Brain microvascular endothelial cell (primary cell): Measurements from ENCODE around the gene MICAL2.

Experiments used
- DNase-seq: peaks from one replicate; pipeline ENCODE4 v3.0.0-alpha.2; 2020
- H3K27ac ChIP-seq: fragments of 250-450 bp; sonication (Bioruptor Pico); 2 replicates; pipeline ENCODE4 v1.5.1; 2020; ENCODE audit warnings: mild to moderate bottlenecking, moderate library complexity
- H3K27me3 ChIP-seq: fragments of 250-450 bp; sonication (Bioruptor Pico); replicated peaks from 2 replicates; pipeline ENCODE4 v1.5.1; 2020; ENCODE audit warnings: mild to moderate bottlenecking
- H3K36me3 ChIP-seq: fragments of 250-450 bp; sonication (Bioruptor Pico); replicated peaks from 2 replicates; pipeline ENCODE4 v1.5.1; 2020; ENCODE audit warnings: mild to moderate bottlenecking
- H3K4me3 ChIP-seq: 2 replicates; pipeline ENCODE4 v1.5.1; 2011; ENCODE audit warnings: low read depth, mild to moderate bottlenecking, control low read depth, low read length, moderate library complexity
- in situ Hi-C: cut with HindIII; loops from 2 replicates; pipeline ENCODE4 v1.10.0; 2017; ENCODE audit warnings: low sequenced_read_pairs, low pct_ligation_motif_present
- TF ChIP-seq, protein P1 (sequence below): IDR thresholded peaks from 2 replicates; pipeline ENCODE4 v1.5.1; 2011; ENCODE audit warnings: low read depth, mild to moderate bottlenecking, moderate library complexity, low read length, control low read depth, inconsistent platforms; ENCODE audit errors: missing control alignments

MICAL2 gene

DNA sequence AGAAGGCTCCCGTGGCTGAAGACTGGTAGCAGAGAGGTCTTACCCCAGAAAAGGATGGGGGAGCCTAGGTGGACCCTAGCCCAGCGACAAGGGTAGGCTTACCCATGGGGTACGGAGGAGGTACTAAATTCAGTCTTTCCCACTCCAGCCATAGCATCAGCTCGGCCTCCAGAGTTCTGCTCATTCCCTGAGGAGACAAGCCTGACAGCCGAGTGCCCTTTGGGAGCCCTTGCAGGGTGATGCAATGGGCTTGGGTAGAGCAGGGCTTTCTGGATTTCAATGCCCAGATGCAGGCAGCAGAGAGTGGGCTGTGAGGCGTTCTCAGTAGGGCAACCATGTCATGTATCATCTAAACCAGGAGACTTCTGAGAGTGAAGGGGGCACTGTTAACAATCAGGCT, 124.7 kb downstream of the MICAL2 start:
- H3K27me3 ChIP-seq, result no peaks in the 10 kb centered on the region
- TF ChIP-seq, protein P1, sequence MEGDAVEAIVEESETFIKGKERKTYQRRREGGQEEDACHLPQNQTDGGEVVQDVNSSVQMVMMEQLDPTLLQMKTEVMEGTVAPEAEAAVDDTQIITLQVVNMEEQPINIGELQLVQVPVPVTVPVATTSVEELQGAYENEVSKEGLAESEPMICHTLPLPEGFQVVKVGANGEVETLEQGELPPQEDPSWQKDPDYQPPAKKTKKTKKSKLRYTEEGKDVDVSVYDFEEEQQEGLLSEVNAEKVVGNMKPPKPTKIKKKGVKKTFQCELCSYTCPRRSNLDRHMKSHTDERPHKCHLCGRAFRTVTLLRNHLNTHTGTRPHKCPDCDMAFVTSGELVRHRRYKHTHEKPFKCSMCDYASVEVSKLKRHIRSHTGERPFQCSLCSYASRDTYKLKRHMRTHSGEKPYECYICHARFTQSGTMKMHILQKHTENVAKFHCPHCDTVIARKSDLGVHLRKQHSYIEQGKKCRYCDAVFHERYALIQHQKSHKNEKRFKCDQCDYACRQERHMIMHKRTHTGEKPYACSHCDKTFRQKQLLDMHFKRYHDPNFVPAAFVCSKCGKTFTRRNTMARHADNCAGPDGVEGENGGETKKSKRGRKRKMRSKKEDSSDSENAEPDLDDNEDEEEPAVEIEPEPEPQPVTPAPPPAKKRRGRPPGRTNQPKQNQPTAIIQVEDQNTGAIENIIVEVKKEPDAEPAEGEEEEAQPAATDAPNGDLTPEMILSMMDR, result no peak
- no peak for DNase-seq
- H3K27ac ChIP-seq, result peak overlapping the region; percentile 91
- peaks cover 87% of the 10 kb centered on the region for H3K36me3 ChIP-seq
- H3K4me3 ChIP-seq, result no peak overlapping the region
- in situ Hi-C loops, result no loop called here

- Histone ChIP-seq H3K36me3 (peaks cover 87% of the 10 kb centered on the region), H3K27ac (peak overlapping the region; percentile 91), H3K4me3 (no peak overlapping the region), H3K27me3 (no peaks in the 10 kb centered on the region)
- no peak for DNase-seq
- TF ChIP-seq, protein P1, result peak; percentile 23
- in situ Hi-C loops, result no loop called here
Measured at GRCh38 chr11:12235553-12235946, 125.2 kb downstream of the MICAL2 start.

- H3K4me3 ChIP-seq, result no peak overlapping the region
- H3K27me3 ChIP-seq, result no peaks in the 10 kb centered on the region
- TF ChIP-seq, protein P1, result peak; percentile 61
- H3K36me3 ChIP-seq, result peaks cover 87% of the 10 kb centered on the region
- in situ Hi-C loops, result no loop called here
- DNase-seq, result peak; percentile 37
- H3K27ac ChIP-seq, result peak overlapping the region; percentile 41
Measured at GRCh38 chr11:12235947-12236743, 125.8 kb downstream of the MICAL2 start.

DNA sequence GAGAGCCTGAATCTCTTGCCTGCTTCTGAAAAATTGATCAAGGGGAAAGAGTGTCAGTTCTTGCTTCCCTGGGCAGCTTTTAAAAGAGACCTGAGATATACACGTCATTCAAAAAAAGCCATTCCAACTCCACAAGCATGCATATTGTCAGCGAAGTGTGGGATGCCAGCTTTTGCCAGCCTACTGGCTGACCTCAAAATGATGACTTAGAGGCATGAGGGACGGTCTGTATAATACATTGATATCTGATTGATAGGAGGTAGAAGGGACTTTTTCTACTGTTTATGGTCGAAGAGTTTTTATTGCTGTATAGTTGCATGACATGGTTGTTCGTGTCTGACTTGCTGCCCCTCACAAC, 126.3 kb downstream of the MICAL2 start:
- H3K27me3 ChIP-seq, result no peaks in the 10 kb centered on the region
- H3K36me3 ChIP-seq, result peaks cover 86% of the 10 kb centered on the region
- H3K27ac ChIP-seq, result peak overlapping the region; percentile 41
- no peak for DNase-seq
- no peak overlapping the region for H3K4me3 ChIP-seq
- in situ Hi-C loops, result no loop called here
- TF ChIP-seq, protein P1, result no peak

GRCh38 chr11:12237381-12237784, 127.0 kb downstream of the MICAL2 start:
- in situ Hi-C loops, result no loop called here
- peaks cover 84% of the 10 kb centered on the region for H3K36me3 ChIP-seq
- no peak overlapping the region for H3K4me3 ChIP-seq
- TF ChIP-seq, protein P1, result no peak
- no peak overlapping the region for H3K27ac ChIP-seq
- DNase-seq, result no peak
- H3K27me3 ChIP-seq, result no peaks in the 10 kb centered on the region

DNA sequence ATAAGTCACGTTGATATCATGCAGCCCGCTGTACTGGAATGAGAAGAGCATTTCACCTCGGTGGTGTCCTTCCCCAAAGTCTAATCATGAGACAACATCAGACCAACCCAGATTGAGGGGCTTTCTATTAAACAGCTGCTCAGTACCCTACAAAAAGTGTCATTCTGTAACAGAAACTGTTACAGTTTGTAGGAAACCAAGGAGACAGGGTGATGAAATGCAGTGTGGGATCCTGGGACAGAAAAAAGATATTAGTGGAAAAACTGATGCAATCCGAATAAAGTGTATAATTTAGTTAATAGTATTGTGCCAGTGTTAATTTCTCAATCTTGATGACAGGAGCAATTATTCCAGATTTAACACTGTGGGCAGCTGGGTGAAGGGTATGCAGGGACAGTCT, 128.0 kb downstream of the MICAL2 start:
- TF ChIP-seq, protein P1, result no peak

More for the DNA sequence above, 128.0 kb downstream of the MICAL2 start:
- in situ Hi-C loops, result no loop called here
- no peak overlapping the region for H3K27ac ChIP-seq
- no peaks in the 10 kb centered on the region for H3K27me3 ChIP-seq
- DNase-seq, result no peak
- peaks cover 90% of the 10 kb centered on the region for H3K36me3 ChIP-seq
- no peak overlapping the region for H3K4me3 ChIP-seq
